GM20431 (cell line): ENCODE data around the gene NELL1.
"Not testable (repeated sequence)": the region's sequence is repeated elsewhere in the genome, so short reads cannot be mapped to it uniquely, and the experiment has no call there.

ENCODE experiments used
- in situ Hi-C: fragments of 300-500 bp; cut with MseI, MboI; formaldehyde crosslinking; loops from one replicate; pipeline ENCODE4 v1.15.0; 2020; ENCODE audit warnings: low sequenced_read_pairs; ENCODE audit not compliant: unreplicated experiment

The NELL1 gene

GRCh38 chr11:21260101-21260500 is 590.7 kb downstream of the NELL1 start:
- in situ Hi-C loops, result no loop called here

DNA sequence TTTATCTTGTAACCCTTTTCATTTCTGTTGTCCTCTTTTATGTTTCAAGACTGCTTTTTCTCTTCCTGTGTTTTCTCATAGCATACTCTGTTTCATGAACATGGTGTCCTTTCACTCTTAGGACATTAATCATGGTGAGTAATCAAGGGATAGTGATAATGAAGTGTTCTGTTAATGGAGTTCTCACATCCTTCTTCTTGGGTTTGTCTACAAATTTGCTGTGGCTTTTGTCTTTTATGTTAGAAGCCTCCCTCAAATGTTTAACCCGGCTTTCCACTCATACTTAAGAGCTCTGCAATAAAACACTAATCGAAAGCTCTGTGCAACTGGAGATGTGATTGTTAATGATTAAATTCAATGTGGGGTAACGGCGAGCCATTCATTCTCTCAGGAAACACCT is 593.6 kb downstream of the NELL1 start:
- in situ Hi-C loops, result no loop called here

- in situ Hi-C loops, result no loop called here
Observed at GRCh38 chr11:21264125-21264524, 594.7 kb downstream of the NELL1 start.

GRCh38 chr11:21268036-21268435 is 598.6 kb downstream of the NELL1 start:
- in situ Hi-C loops, result no loop called here

- in situ Hi-C loops, result not testable (repeated sequence)
Observed at GRCh38 chr11:21272139-21272538, 602.8 kb downstream of the NELL1 start.

- in situ Hi-C loops, result no loop called here
Observed at GRCh38 chr11:21278840-21279239, 609.5 kb downstream of the NELL1 start.

DNA sequence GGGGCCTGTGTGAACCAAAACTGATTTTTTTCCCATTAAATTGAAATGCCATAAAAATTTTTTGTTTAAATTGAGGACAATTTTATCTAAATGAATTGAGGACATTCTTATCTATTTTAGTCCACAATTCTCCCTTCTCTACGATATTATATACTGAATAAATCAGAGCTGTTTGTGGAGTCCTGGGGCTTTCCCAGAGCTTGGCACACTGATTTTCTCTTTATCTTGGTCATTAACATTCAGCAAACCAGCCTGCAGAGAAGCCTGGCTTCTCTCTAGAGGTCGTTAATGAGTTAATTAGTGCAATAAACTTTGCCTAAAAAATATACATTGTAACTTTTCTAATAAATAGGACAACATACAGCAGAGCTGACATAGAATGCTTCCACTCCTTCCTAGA is 615.7 kb downstream of the NELL1 start:
- in situ Hi-C loops, result no loop called here

- in situ Hi-C loops, result no loop called here
Observed at GRCh38 chr11:21289686-21290085, 620.3 kb downstream of the NELL1 start.

GRCh38 chr11:21295508-21295907 is 626.1 kb downstream of the NELL1 start:
- in situ Hi-C loops, result no loop called here

DNA sequence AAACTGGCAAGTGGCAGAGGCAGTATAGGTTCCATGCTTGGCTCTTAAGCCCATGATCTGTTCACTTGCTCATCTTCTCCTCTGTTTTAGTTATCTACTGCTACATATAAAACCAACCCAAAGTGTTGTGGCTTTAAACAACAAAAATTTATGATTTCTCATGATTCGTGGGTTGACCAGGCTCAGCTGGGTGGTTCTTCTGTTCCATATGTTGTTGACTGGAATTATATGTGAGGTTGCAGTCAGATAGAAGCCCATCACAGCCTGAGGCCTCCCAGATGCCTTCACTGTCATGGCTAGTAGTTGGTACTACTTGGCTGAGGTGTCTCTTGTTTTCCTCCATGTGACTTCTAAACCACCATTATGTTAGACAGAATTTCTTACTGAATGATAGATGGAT is 632.6 kb downstream of the NELL1 start:
- in situ Hi-C loops, result no loop called here

DNA sequence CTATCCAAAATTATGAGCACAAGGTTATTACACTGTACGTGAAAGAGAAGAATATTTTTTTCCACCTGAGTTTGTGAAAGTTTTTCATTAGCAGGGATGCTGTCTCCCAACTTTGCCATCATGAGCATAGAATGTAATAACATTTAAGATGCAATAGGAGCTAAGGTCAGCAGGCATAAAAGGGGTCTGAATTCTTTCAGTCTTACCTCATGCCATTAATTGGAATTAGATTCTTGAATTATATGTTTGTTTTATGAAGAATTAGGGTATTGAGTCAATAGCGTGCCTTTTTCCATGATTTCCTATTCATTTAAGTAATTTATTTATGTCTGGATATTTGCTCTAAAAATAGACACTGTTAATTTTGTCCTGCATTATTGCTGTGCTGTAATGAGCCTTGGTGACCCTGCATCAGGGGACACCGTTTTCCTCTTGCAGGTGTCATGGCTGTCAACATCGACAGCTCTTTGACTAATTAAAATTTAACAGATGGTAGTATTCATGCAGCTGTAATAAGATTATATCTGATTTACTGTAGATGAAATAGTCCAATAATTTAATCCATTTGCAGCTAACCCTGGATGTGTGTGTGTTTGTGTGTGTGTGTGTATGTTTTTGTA is 637.5 kb downstream of the NELL1 start:
- in situ Hi-C loops, result no loop called here

GRCh38 chr11:21307874-21308273 is 638.5 kb downstream of the NELL1 start:
- in situ Hi-C loops, result no loop called here

GRCh38 chr11:21316591-21316990 is 647.2 kb downstream of the NELL1 start:
- in situ Hi-C loops, result no loop called here

DNA sequence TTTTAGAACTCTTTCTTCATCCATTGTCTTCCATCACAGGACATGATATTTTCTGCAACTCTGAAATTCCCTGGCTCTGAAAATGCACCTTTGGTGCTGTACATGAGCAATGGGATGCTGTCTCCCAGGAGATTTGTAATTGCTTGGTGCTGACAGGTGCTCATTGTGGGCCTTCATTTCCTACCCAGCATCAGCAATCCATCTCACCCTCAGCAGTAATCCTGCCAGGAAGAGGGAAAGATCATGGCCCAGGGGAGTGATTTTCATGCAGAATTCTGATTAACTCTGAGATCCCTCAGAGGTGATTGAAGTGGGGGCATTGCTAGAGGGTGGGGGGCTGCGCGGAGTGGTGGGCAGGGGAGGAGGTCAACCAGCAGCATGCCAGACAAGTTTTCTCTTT is 651.7 kb downstream of the NELL1 start:
- in situ Hi-C loops, result no loop called here

DNA sequence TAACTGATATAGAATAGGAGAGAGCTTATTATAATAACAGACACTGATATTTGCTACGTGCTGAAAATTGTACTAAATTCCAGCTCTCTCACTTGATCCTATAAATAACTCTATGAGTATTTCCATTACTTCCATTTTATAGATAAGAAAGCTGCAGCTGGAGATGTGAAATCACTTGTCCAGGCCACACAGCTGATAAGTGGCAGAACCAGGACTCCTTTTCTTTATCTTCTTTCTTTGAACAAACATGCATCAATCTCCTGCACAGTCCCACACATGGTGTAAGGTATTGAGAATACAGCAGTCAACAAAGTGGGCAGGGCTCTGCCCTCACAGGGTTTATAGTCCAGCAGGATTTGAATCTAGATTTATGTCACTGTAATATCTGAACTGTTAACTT is 652.1 kb downstream of the NELL1 start:
- in situ Hi-C loops, result no loop called here

GRCh38 chr11:21323617-21324016 is 654.2 kb downstream of the NELL1 start:
- in situ Hi-C loops, result no loop called here

DNA sequence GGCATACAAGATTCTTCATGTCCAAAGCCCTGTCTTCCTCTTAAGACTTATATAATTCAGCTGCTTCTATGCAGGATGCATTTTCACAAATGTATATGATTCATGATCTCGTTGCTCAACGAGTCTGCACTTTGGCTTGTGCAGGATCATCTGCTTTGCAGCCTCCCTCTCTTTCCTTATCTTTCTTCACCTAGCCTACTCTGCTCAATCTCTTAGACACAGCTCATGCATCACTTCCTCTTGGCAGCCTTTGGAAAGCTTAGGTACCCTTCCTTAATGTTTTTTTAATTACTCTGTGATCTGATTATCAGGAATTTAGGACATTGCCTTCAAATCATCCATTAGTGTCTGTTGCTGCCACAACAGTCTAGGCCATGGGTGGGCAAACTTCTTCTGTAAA is 673.8 kb downstream of the NELL1 start:
- in situ Hi-C loops, result no loop called here

DNA sequence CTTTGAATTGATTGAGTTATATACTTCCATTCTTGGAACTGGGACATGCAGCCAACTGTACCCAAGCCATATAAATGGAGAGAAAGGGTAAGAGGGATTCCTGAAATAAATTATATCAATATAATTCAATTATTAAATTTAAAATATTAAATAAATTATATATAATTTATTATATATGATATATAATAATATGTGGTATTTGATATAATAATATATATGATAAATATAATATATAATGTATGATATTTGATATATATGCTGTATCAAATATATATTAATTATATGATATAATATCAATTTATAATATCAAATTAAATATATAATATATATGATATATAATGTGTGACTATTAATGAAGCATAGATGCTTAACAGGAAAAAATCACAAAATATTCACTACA is 677.0 kb downstream of the NELL1 start:
- in situ Hi-C loops, result no loop called here

- in situ Hi-C loops, result no loop called here
Observed at GRCh38 chr11:21350613-21351012, 681.2 kb downstream of the NELL1 start.

DNA sequence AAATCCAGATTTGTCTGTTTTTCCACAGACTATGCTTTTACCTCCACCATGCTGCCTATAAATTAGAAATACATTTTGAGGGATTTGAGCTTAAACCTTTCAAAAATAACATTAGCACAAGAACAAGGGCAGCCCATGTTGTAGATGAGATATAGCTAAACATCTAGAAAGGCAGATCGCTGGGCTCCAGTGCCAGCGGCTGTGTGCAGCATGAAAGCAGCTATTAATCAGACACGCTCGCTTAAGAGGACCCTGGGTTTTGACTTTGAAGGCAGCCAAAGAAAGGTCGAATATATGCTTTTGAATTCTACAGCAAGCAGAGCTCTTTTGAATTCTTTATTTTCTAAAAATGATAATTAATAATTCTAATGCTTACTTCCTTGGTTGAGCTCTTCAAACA is 684.0 kb downstream of the NELL1 start:
- in situ Hi-C loops, result no loop called here

DNA sequence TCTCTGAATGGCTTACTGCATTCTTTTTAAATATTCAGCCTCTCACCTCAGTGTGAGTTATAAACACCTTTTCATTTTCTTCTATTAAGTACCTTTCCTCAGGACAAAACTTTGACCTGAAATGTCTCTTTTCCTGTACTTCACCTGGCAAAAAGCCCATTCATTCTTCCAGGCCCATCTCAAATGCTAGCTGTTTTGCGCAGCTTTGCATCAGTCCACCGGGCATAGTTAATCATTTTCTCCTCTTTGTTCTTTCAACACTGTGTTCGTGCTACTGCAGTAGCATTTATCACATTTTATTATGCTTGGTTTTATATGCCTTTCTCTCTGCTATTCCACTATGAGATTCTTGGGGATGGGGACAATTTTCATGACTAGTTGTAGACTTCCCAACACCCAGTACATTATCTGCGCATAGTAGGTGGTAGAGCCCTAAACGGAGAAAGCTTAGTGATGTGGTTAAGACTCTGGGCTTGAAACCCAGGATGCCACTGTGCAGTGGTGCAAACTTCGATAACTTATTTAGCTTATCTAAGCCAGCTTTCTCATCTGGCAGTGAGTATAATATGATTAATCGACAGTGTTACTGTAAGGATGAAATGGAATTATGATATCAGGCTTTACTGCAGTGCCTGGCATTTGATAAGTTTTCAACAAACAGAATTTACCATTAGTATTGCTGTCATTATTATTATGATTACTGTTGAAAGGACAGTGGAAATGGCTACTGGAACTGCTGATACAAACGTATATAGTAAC is 695.7 kb downstream of the NELL1 start:
- in situ Hi-C loops, result no loop called here

DNA sequence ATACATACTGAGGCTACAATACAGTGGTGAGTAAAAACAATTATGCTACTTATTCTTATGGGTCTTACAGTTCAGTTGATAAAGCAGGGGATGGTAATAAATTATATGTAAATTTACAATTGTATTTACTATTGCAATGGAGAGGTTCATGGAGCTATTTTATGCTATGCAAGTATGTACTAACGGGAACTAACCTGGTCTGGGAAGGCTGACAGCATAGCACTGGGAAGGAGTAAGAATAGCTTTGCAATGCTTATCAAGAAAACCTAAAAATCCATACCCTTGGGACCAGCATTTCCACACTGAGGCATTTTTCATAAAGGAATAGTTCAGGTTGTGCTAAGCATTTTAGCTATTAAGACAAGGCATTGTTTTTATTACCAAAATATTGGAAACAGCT is 700.6 kb downstream of the NELL1 start:
- in situ Hi-C loops, result no loop called here
